ENCODE results near the gene CEP350. TPM values are rescaled to one million over a fixed set of nuclear protein-coding genes. Genes with fewer than 3 reads are reported as not detected.

CEP350 gene
- polyA plus RNA-seq, 10 donors = 23.1 to 39.9 (median 29.8) TPM

DNA sequence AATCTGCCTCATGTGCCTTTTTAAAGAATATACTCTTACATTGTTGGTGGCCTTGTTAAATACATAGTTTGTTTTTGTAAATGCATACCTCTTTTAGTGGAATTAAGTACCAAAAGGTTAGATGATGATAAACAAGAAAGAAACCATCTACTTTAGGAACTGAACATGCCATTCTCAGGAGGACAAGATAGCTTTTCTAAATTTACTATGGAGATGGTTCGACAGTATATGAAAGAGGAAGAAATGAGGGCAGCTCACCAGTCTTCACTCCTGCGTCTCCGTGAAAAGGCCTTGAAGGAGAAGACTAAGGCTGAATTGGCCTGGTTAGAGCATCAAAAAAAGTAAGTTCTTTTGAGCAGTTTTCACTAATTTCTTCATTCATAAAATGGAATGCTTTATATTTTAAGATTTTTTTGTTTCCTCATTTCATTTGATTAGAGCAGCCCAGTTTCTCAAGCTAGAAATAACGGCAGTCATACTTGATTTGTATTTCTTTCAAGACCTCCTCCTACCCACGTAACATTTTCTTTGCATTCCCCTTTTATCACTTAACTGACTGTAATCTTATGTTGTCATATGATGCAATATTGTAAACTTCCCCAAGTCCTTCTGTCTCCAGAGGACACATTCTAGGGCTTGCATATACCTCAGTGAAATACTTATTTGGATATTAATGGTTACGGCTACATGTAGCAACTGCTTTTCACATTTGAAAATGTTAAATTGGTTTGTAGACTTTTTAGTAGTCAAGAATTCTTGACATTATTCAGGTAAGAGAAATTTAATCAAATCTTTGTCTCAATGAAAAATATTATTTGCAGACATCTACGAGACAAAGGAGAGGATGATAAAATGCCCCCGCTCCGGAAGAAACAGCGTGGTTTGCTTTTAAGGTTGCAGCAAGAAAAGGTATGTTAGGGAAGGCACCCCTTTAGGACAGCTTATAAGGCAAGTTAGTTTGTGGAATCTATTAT lies 99.3 kb downstream of the CEP350 start:
- no peak for DNase-seq

- DNase-seq = no peak
Observed at GRCh38 chr1:180057883-180058396, 103.3 kb downstream of the CEP350 start.

DNA sequence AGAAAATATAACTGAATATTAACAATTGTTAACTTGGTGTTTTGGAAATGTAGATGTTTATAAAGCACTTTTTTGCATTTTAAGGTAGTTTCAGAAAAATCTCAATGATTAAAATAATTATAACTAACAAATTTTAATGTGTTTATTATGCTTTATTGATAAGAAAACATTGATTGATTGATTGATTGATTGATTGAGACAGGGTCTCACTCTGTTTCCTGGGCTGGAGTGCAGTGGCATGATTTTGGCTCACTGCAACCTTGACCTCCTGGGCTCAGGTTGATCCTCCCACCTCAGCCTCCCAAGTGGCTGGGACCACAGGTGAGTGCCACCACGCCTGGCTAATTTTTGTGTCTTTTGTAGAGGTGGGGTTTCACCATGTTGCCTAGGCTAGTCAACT lies 106.4 kb downstream of the CEP350 start:
- DNase-seq = no peak

DNA sequence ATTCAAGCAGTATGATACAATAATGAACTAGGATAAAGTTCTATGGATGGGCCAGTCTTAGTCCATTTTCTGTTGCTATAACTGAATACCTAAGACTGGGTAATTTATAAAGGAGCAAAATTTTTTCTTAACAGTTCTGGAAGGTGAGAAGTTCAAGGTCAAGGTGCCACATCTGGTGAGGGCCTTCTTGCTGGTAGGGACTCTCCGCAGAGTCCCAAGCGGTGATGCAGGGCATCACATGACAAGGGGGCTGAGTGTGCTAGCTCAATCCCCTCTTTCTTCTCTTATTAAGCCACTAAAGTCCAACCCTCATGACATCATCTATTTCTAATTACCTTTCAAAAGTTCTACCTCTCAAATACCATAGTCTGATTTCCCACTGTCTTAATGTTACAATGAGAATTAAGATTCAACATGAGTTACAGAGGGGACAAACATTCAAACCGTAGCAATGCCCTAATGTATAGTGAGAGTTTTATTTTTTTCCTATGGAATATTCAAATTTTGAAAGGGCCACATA lies 107.9 kb downstream of the CEP350 start:
- DNase-seq = no peak

- no peak for DNase-seq
Observed at GRCh38 chr1:180065408-180065807, 110.8 kb downstream of the CEP350 start.

DNA sequence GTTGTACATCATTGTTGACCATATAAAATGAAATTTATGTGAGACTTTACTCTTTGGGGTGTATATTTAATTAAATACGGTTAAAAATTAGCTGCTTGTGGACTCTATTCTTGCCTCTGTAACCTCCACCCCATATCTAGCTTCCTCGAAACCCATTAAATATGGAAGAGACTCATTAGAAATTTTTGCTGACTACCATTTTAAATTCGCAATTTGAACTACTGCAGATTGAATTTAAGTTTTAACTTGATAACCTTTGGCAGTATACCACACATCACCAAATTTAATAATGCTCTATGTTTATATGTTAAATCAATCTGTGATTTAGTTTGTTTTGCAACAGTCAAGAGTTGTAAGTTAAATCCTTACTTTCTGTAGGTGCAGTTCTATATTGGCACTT lies 111.5 kb downstream of the CEP350 start:
- no peak for DNase-seq

GRCh38 chr1:180070286-180070685 lies 115.7 kb downstream of the CEP350 start:
- DNase-seq = no peak

DNA sequence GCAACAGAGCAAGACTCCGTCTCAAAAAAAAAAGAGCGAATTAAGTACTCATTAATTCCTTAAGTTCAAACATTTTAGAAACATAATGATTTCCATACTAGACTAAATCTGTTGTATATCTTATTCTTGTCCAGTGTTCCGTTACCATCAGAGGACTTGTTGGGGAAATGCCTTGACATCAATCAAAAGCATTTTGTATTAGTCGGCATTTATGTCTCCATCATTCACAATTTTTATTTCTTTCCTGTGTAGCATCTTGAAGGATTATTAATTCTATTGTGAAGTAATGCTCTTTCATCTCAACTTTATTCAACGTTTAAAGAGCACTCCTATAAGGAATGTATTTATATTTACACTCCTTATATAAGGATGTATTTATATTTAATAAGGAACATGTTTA lies 117.1 kb downstream of the CEP350 start:
- no peak for DNase-seq

DNA sequence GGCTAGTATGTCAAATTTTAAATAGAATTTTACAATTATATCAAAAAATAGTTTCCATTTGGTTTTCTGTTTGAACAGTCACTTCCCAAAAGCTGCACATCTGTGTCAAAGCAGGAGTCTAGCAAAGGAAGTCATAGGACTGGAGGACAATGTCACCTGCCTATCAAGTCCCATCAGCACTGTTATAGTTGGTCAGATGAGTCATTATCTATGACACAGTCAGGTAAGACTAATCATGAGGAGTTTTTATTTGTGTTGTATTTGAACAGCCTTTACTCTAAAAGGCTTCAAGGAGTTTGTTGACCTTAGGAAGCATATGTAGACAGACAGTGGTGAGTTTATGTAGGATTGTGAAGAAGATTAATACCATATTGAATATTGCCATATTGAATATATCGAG lies 125.8 kb downstream of the CEP350 start:
- no peak for DNase-seq

DNA sequence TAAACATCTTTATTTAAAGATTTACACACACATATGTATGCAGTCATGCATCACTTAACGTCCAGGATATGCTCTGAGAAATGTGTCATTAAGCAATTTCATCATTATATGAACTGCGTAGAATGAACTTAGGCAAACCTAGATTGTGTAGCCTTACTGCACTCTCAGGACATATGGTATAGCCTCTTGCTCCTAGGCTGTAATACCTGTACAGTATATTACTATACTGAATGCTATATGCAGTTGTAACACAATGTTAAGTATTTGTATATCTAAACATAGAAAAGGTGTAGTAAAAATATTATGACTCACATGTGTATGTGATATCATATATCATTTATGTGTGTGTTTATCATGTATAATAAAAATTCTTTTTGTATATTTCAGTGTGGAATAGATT lies 126.9 kb downstream of the CEP350 start:
- DNase-seq = no peak

DNA sequence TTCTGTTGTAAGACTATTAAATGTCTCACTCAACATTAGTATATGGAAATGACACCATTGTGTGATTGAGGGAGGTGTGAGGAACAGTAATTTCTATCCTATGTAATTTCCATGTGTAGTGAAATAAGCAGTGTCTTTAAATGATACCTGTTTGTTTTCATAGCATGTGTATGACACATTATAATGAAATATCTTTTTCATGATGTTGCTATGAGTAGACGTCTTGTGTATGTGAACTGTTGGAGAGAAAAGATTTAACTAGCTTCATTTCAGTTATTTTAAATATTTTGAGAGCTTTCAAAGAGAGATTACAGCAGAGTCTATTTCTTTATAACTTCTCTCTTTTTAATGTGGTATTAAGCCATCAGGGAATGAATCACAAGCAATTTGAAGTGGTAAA lies 128.6 kb downstream of the CEP350 start:
- DNase-seq = no peak

- no peak for DNase-seq
Observed at GRCh38 chr1:180084867-180085266, 130.3 kb downstream of the CEP350 start.

- no peak for DNase-seq
Observed at GRCh38 chr1:180085331-180085730, 130.7 kb downstream of the CEP350 start.

DNA sequence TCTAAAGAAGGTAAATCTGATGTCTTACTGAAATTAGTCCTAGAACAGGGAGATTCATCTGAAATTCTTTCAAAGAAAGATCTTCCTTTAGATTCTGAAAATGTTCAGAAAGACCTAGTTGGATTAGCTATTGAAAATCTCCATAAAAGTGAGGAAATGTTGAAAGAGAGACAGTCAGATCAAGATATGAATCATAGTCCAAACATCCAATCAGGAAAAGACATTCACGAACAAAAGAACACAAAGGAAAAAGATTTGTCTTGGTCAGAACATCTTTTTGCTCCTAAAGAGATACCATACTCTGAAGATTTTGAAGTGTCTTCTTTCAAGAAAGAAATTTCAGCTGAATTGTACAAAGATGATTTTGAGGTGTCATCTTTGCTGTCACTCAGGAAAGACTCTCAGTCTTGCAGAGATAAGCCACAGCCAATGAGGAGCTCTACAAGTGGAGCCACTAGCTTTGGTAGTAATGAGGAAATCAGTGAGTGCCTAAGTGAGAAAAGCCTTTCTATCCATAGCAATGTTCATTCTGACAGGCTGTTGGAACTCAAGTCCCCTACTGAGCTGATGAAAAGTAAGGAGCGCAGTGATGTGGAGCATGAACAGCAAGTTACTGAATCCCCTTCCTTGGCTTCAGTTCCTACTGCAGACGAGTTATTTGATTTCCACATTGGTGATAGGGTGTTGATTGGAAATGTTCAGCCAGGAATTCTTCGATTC lies 138.5 kb downstream of the CEP350 start:
- DNase-seq = no peak

GRCh38 chr1:180094705-180095295 lies 140.2 kb downstream of the CEP350 start:
- DNase-seq = no peak

GRCh38 chr1:180096584-180097325 lies 142.1 kb downstream of the CEP350 start:
- DNase-seq = no peak

- DNase-seq = no peak
Observed at GRCh38 chr1:180097326-180097605, 142.7 kb downstream of the CEP350 start.

- no peak for DNase-seq
Observed at GRCh38 chr1:180101411-180101810, 146.8 kb downstream of the CEP350 start.

GRCh38 chr1:180103819-180104218 lies 149.2 kb downstream of the CEP350 start:
- no peak for DNase-seq

GRCh38 chr1:180112091-180112490 lies 157.5 kb downstream of the CEP350 start:
- DNase-seq = no peak

DNA sequence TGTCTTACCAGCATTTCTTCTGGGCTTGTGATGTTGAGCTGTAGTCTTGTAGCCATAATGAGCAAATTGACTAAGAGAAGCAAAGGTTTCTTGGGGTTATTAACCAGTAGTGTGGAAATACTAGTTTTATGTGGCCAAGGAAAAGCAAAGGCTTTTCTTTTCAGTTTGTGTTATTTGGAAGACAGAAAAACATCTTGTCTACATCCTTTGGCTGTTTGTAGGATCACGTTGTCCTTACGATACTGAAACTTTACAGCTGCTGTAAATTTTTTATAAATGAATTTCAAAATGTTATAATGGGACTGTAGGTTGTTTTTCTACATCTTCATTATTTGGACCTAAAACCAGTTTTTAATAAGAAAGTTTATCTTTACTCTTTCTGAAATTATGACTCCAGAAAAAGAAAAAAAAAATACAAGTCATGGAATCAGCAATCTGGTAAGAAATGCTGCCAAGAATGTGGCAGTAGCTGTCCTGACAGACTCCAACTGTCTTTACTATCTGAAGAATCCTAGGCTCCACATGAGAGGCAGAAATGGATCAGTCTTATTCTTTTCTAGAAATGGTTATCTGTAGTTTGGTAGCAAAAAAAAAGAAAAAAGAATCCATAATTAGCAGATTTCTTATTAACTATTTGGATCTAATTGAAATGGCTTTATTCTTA lies 158.5 kb downstream of the CEP350 start:
- DNase-seq = no peak
